Activated naive CD8-positive, alpha-beta T cell (primary cell): ENCODE data around the gene FALEC.
"Not testable (repeated sequence)": the region's sequence is repeated elsewhere in the genome, so short reads cannot be mapped to it uniquely, and the experiment has no call there.

Experiments used
- H3K27ac Mint-ChIP-seq: one replicate; pipeline ENCODE4 v1.8.0; 2021; ENCODE audit warnings: mixed read lengths
- H3K27me3 Mint-ChIP-seq: one replicate; pipeline ENCODE4 v1.8.0; 2021; ENCODE audit warnings: mixed read lengths
- H3K36me3 Mint-ChIP-seq: one replicate; pipeline ENCODE4 v1.8.0; 2021; ENCODE audit warnings: mixed read lengths
- H3K4me1 Mint-ChIP-seq: one replicate; pipeline ENCODE4 v1.8.0; 2021; ENCODE audit warnings: low read depth, mixed read lengths
- H3K4me3 Mint-ChIP-seq: one replicate; pipeline ENCODE4 v1.8.0; 2021; ENCODE audit warnings: mild to moderate bottlenecking, mixed read lengths
- H3K9me3 Mint-ChIP-seq: one replicate; pipeline ENCODE4 v1.8.0; 2021; ENCODE audit warnings: low read depth, mixed read lengths

The FALEC gene

DNA sequence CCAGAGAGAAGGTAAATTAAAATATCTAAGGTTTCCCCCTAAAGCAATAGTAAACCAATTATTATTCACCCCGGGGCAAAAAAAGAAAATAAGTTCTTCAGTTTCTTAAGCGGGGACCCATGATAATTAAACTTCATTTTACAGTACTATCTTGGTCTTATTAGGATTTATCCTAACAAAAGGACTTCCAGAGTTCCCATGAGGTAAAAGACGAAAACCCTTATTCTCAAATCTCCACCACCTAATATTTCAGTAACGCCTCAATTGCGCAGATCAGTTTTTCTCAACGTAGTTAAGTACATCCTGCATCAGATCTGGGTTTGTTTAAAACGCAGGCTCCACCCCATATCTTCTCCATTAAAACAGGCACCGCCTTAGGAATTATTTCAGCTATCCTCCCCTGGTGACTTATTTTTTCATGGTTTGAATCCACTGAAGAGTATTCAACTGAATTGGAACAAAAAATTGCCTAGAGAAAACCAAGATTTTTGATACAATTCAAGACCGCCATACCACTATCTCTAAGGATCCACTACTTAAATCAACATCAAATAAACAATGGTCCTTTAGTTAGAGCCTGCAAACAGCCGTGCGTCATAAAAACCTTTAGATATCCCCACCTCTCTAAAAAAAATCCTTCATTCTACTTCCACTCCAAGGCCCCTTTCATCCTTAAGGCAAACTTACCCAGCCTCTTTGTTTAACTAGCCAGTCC, 62.2 kb downstream of the FALEC start:
- H3K9me3 Mint-ChIP-seq: no peaks in the 10 kb centered on the region
- H3K4me1 Mint-ChIP-seq: peaks cover 43% of the 10 kb centered on the region
- H3K27me3 Mint-ChIP-seq: no peaks in the 10 kb centered on the region
- peak overlapping the region; percentile 97 for H3K4me3 Mint-ChIP-seq
- peak overlapping the region; percentile 98 for H3K27ac Mint-ChIP-seq
- H3K36me3 Mint-ChIP-seq: peaks cover 45% of the 10 kb centered on the region

DNA sequence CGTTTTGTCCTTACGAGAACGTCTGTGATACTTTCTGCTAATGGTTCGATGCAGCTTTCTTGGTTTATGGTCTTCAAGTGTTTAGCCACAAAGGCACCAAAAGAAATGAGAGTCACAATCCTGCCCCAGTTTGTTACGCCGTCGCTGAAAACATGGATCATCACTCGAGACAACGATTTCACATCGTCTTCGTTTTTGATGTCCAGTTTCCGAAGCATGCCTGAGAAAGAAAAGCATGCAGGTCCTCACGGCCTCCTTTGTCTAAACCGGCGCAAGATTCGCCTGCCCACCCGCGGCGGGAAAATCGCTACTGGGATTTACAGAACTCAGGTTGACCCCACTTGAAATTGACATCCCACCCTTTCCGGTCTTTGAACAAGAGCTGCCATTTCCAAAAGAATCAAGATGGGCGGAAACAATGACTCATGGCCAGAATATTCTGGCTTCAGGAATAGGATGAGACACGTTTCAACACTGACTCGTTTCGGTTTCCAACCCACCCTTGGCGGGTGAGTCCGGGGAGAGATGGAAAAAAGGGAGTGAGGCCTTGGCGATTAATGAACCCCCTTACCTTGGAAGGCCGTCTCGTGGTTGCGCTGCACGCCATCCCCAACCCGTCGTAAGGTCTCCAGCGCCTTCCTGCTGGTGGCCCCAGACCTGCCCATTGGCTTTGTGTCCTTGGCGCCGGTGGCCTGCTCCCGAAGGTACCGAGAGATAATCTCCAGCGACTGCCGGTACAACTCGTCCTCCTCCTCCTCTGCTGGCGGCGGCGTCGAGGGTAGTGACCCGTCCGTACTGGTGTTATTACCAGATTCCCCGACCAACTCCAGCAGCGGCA, 62.9 kb downstream of the FALEC start:
- Mint-ChIP-seq H3K27me3 (no peaks in the 10 kb centered on the region), H3K4me3 (peak overlapping the region; percentile 97), H3K9me3 (no peaks in the 10 kb centered on the region), H3K36me3 (peaks cover 40% of the 10 kb centered on the region), H3K4me1 (peaks cover 36% of the 10 kb centered on the region), H3K27ac (peak overlapping the region; percentile 98)

- peaks cover 39% of the 10 kb centered on the region for H3K36me3 Mint-ChIP-seq
- H3K9me3 Mint-ChIP-seq: no peaks in the 10 kb centered on the region
- H3K27me3 Mint-ChIP-seq: no peaks in the 10 kb centered on the region
- H3K27ac Mint-ChIP-seq: peak within 1 kb of the TSS; percentile 98
- peak within 1 kb of the TSS; percentile 97 for H3K4me3 Mint-ChIP-seq
- H3K4me1 Mint-ChIP-seq: peaks cover 30% of the 10 kb centered on the region
Observed at GRCh38 chr1:150579110-150579944, 63.8 kb downstream of the FALEC start, which contains the start of gene MCL1. Gene MCL1, minus strand, starts transcription at chr1:150579610. Its CDS starts 80 bp downstream, at chr1:150579530.

GRCh38 chr1:150579945-150580642, 64.5 kb downstream of the FALEC start:
- H3K27me3 Mint-ChIP-seq: no peaks in the 10 kb centered on the region
- peak overlapping the region; percentile 87 for H3K27ac Mint-ChIP-seq
- no peaks in the 10 kb centered on the region for H3K9me3 Mint-ChIP-seq
- H3K4me3 Mint-ChIP-seq: peak overlapping the region; percentile 97
- H3K4me1 Mint-ChIP-seq: peaks cover 23% of the 10 kb centered on the region
- peaks cover 33% of the 10 kb centered on the region for H3K36me3 Mint-ChIP-seq

GRCh38 chr1:150580966-150581365, 65.4 kb downstream of the FALEC start:
- Mint-ChIP-seq H3K4me3 (peak overlapping the region; percentile 97), H3K4me1 (peaks cover 19% of the 10 kb centered on the region), H3K27ac (peak overlapping the region; percentile 87), H3K36me3 (peaks cover 25% of the 10 kb centered on the region)
- not testable (repeated sequence) for H3K9me3 Mint-ChIP-seq, H3K27me3 Mint-ChIP-seq

- not testable (repeated sequence) for H3K27ac Mint-ChIP-seq, H3K9me3 Mint-ChIP-seq, H3K4me3 Mint-ChIP-seq, H3K27me3 Mint-ChIP-seq
- peaks cover 18% of the 10 kb centered on the region for H3K4me1 Mint-ChIP-seq
- peaks cover 21% of the 10 kb centered on the region for H3K36me3 Mint-ChIP-seq
Observed at GRCh38 chr1:150581437-150581836, 65.9 kb downstream of the FALEC start.

GRCh38 chr1:150581962-150582361, 66.4 kb downstream of the FALEC start:
- Mint-ChIP-seq H3K4me1 (peaks cover 18% of the 10 kb centered on the region), H3K36me3 (peaks cover 16% of the 10 kb centered on the region)
- not testable (repeated sequence) for H3K27me3 Mint-ChIP-seq, H3K9me3 Mint-ChIP-seq, H3K4me3 Mint-ChIP-seq, H3K27ac Mint-ChIP-seq

GRCh38 chr1:150582371-150582770, 66.8 kb downstream of the FALEC start:
- peaks cover 12% of the 10 kb centered on the region for H3K36me3 Mint-ChIP-seq
- H3K27ac Mint-ChIP-seq: peak overlapping the region; percentile 41
- no peaks in the 10 kb centered on the region for H3K27me3 Mint-ChIP-seq
- H3K9me3 Mint-ChIP-seq: no peaks in the 10 kb centered on the region
- H3K4me3 Mint-ChIP-seq: no peak overlapping the region
- H3K4me1 Mint-ChIP-seq: peaks cover 18% of the 10 kb centered on the region
